Activated CD8-positive, alpha-beta T cell treated with anti-CD3 and anti-CD28 coated beads for 36 hours (primary cell): Measurements from ENCODE around the gene FRYL. TPM values are rescaled to one million over a fixed set of nuclear protein-coding genes. Genes with fewer than 3 reads are reported as not detected.
A peak's percentile ranks its signal among the peaks of the same experiment; 100 is the strongest.

Experiments
- ATAC-seq: fragments of 200-7000 bp; cut with Tn5 transposase; one replicate; pipeline ENCODE4 v1.10.0; 2021; ENCODE audit warnings: mild to moderate bottlenecking, moderate library complexity
- CTCF ChIA-PET: fragments of 350-600 bp; sonication (Branson Sonifier 250); formaldehyde crosslinking; loops from one replicate; lab custom pipeline; 2021; ENCODE audit warnings: antibody characterized with exemption; lab: Charles Lee
- POLR2A ChIA-PET: fragments of 350-600 bp; sonication (Branson Sonifier 250); formaldehyde crosslinking; loops from one replicate; lab custom pipeline; 2021; ENCODE audit warnings: antibody characterized with exemption; lab: Charles Lee
- DNase-seq: peaks from one replicate; pipeline ENCODE4 v3.0.0-alpha.2; 2020
- H3K27ac Mint-ChIP-seq: one replicate; pipeline ENCODE4 v1.8.0; 2021; ENCODE audit warnings: mild to moderate bottlenecking, mixed read lengths
- H3K27me3 Mint-ChIP-seq: one replicate; pipeline ENCODE4 v1.8.0; 2021; ENCODE audit warnings: mixed read lengths
- H3K36me3 Mint-ChIP-seq: one replicate; pipeline ENCODE4 v1.8.0; 2021; ENCODE audit warnings: low read depth, mixed read lengths
- H3K4me1 Mint-ChIP-seq: one replicate; pipeline ENCODE4 v1.8.0; 2021; ENCODE audit warnings: low read depth, mixed read lengths
- H3K4me3 Mint-ChIP-seq: one replicate; pipeline ENCODE4 v1.8.0; 2021; ENCODE audit warnings: mild to moderate bottlenecking, moderate library complexity, mixed read lengths
- H3K9me3 Mint-ChIP-seq: one replicate; pipeline ENCODE4 v1.8.0; 2021; ENCODE audit warnings: mixed read lengths
- intact Hi-C: fragments of 100-400 bp; cut with micrococcal nuclease; formaldehyde crosslinking; loops from one replicate; pipeline ENCODE4 v1.10.0; 2022
- total RNA-seq, 2 experiments: library from RNA; stranded (reverse); gene quantifications; one replicate each; pipeline ENCODE4 v1.2.3, GENCODE V29; 2021
- TF ChIP-seq, protein P1 (sequence below): fragments of 200-600 bp; IDR thresholded peaks from one replicate; pipeline ENCODE4 v1.8.0; 2022; ENCODE audit warnings: antibody characterized with exemption, mild to moderate bottlenecking

Gene FRYL
- total RNA-seq, 2 experiments from 2014 or later: 66.6 to 73.2 TPM

DNA sequence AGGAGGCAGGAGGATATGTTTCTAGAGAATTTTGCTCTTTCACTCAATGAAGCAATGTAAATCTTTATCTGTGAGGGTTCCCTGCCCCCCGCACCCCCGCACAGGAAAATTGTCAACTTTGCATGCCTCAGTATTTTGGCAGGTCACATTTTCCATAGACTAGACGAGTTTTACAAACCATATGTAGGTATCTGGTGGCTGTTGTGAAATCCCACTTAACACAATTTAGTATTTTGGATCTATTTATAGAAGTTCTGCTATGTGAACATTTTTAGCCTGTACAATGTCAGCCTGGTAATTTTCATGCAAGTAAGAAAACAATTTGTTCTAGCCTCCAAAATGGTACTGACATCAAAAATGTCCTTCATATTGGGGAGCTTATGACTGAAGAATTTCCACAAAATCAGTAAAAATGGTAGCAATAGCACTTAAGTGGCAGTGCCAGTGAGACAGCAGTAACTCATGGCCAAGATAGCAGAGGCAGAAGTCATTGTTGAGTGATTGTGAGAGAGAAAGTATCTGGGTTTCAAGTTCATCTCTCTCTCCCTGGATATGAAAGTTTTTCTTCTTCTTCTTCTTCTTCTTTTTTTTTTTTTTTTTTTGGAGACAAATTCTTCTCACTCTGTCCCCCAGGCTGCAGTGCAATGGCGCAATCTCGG, 12.4 kb upstream of the FRYL start:
- no peaks in the 10 kb centered on the region for H3K36me3 Mint-ChIP-seq
- peaks cover 14% of the 10 kb centered on the region for H3K4me1 Mint-ChIP-seq
- ChIA-PET CTCF (no interaction called here), POLR2A (interaction anchor here (1.0 kb wide), 1 partner anchor 12 kb away, joined by 4 read pairs; no protein-coding TSS in a partner anchor)
- no peaks in the 10 kb centered on the region for H3K9me3 Mint-ChIP-seq
- no peaks in the 10 kb centered on the region for H3K27me3 Mint-ChIP-seq
- DNase-seq (peak; percentile 52), ATAC-seq (peak; percentile 67)
- TF ChIP-seq, protein P1, sequence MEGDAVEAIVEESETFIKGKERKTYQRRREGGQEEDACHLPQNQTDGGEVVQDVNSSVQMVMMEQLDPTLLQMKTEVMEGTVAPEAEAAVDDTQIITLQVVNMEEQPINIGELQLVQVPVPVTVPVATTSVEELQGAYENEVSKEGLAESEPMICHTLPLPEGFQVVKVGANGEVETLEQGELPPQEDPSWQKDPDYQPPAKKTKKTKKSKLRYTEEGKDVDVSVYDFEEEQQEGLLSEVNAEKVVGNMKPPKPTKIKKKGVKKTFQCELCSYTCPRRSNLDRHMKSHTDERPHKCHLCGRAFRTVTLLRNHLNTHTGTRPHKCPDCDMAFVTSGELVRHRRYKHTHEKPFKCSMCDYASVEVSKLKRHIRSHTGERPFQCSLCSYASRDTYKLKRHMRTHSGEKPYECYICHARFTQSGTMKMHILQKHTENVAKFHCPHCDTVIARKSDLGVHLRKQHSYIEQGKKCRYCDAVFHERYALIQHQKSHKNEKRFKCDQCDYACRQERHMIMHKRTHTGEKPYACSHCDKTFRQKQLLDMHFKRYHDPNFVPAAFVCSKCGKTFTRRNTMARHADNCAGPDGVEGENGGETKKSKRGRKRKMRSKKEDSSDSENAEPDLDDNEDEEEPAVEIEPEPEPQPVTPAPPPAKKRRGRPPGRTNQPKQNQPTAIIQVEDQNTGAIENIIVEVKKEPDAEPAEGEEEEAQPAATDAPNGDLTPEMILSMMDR: no peak
- intact Hi-C loops: no loop called here
- peak overlapping the region; percentile 32 for H3K4me3 Mint-ChIP-seq
- peak overlapping the region; percentile 75 for H3K27ac Mint-ChIP-seq

DNA sequence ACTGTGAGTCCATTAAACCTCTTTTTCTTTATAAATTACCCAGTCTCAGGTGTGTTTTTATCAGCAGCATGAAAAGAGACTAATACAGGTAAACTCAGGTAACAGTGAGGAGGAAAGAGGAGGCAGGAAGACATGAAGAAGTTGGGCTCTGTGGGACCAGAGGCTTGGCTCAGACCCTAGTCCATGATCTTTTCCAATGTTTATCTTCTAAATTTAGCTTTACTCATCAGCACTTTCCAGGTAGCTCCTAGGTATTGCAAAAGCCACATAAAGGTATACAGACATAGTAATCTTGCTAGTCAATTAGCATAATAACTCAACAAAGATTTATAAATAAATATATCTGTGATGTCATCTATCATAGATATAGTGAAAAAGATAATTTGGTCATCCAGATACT, 11.2 kb upstream of the FRYL start:
- peaks cover 14% of the 10 kb centered on the region for H3K4me1 Mint-ChIP-seq
- TF ChIP-seq, protein P1: no peak
- CTCF ChIA-PET: interaction anchor here (1.0 kb wide), 1 partner anchor 10 kb away, joined by 4 read pairs; no protein-coding TSS in a partner anchor
- H3K27ac Mint-ChIP-seq: no peak overlapping the region
- H3K9me3 Mint-ChIP-seq: no peaks in the 10 kb centered on the region
- ATAC-seq (no peak), DNase-seq (no peak)
- H3K36me3 Mint-ChIP-seq: no peaks in the 10 kb centered on the region
- intact Hi-C loops: no loop called here
- H3K27me3 Mint-ChIP-seq: no peaks in the 10 kb centered on the region
- H3K4me3 Mint-ChIP-seq: no peak overlapping the region
- POLR2A ChIA-PET: interaction anchor here (0.6 to 1.1 kb wide), 3 partner anchors 10 to 203 kb away, joined by 3 to 4 read pairs (median 3); no protein-coding TSS in a partner anchor

DNA sequence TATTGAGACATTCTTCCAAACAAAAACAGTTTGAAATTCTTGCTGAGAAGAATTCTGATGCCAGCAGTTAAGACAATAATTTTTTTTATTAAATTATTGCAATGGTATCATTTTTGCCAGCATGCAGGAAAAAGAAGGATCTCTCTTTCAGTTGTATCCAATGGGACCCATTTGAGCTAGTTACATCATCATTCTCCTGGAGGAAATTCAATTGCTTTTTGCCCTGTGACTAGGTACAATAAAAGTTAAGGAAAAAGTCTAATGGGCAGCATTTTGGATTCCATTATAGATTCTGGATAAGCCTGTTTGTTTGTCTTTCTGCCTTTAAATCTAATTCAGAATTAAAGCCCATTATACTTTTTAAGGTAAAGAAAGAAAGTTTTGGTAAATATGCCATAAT, 10.5 kb upstream of the FRYL start:
- CTCF ChIA-PET: no interaction called here
- DNase-seq (no peak), ATAC-seq (no peak)
- Mint-ChIP-seq H3K36me3 (no peaks in the 10 kb centered on the region), H3K27me3 (no peaks in the 10 kb centered on the region), H3K9me3 (no peaks in the 10 kb centered on the region), H3K4me1 (peaks cover 14% of the 10 kb centered on the region), H3K27ac (no peak overlapping the region), H3K4me3 (no peak overlapping the region)
- TF ChIP-seq, protein P1: no peak
- POLR2A ChIA-PET: interaction anchor here (0.6 to 1.1 kb wide), 3 partner anchors 10 to 203 kb away, joined by 3 read pairs; partner anchors contain the start of gene OCIAD2
- intact Hi-C loops: no loop called here

DNA sequence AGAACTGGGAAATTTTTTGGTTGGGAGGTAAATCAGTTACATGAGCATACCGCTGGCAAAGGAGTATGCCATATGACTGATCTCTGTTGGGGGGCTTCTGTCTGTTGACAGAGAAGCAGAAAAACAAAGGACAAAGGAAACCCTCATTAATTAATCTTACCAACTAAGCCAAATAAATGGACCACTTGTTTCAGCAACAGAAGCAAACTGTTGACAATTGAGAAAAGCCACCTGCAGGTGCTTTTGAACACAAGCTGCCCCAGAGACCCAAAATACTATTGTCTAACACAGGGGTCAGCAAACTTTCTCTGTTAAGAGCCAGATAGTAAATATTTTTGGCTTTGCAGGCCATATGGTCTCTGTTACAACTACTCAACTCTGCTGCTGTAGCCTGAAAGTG, 7.0 kb upstream of the FRYL start:
- intact Hi-C loops: loop anchor here (10.0 kb wide), 1 partner anchor 212 kb away; no protein-coding TSS in a partner anchor
- no peak overlapping the region for H3K4me3 Mint-ChIP-seq

DNA sequence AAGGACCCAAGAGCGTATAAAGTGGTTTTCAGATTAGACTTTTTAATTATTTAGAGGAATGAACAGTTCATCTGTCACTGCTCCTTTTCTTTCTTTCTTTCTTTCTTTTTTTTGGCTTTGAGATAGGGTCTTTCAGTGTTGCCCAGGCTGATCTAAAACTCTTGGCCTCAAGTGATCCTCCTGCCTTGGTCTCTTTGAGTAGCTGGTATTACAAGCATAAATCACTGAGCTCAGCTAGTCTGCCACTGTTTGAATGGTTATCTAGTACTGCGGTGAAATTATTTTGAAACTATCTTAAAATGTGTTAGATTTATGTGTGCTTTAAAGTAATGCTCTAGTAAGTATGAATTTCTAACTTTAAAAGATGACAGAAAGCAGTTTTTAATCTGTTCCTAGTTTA, 6.5 kb upstream of the FRYL start:
- TF ChIP-seq, protein P1: no peak
- DNase-seq (no peak), ATAC-seq (no peak)
- CTCF ChIA-PET: no interaction called here
- intact Hi-C loops: loop anchor here (10.0 kb wide), 1 partner anchor 212 kb away; no protein-coding TSS in a partner anchor
- Mint-ChIP-seq H3K4me1 (peaks cover 5% of the 10 kb centered on the region), H3K27me3 (no peaks in the 10 kb centered on the region), H3K4me3 (no peak overlapping the region), H3K27ac (no peak overlapping the region), H3K9me3 (no peaks in the 10 kb centered on the region), H3K36me3 (no peaks in the 10 kb centered on the region)
- POLR2A ChIA-PET: no interaction called here

More for the DNA sequence above, 7.0 kb upstream of the FRYL start:
- TF ChIP-seq, protein P1: no peak
- CTCF ChIA-PET: no interaction called here
- Mint-ChIP-seq H3K4me1 (peaks cover 7% of the 10 kb centered on the region), H3K27ac (no peak overlapping the region), H3K27me3 (no peaks in the 10 kb centered on the region), H3K9me3 (no peaks in the 10 kb centered on the region), H3K36me3 (no peaks in the 10 kb centered on the region)
- POLR2A ChIA-PET: no interaction called here
- ATAC-seq: no peak
- DNase-seq: no peak
